ENCODE measurements around the gene RP9.

The RP9 gene, protein sequence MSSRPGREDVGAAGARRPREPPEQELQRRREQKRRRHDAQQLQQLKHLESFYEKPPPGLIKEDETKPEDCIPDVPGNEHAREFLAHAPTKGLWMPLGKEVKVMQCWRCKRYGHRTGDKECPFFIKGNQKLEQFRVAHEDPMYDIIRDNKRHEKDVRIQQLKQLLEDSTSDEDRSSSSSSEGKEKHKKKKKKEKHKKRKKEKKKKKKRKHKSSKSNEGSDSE

DNA sequence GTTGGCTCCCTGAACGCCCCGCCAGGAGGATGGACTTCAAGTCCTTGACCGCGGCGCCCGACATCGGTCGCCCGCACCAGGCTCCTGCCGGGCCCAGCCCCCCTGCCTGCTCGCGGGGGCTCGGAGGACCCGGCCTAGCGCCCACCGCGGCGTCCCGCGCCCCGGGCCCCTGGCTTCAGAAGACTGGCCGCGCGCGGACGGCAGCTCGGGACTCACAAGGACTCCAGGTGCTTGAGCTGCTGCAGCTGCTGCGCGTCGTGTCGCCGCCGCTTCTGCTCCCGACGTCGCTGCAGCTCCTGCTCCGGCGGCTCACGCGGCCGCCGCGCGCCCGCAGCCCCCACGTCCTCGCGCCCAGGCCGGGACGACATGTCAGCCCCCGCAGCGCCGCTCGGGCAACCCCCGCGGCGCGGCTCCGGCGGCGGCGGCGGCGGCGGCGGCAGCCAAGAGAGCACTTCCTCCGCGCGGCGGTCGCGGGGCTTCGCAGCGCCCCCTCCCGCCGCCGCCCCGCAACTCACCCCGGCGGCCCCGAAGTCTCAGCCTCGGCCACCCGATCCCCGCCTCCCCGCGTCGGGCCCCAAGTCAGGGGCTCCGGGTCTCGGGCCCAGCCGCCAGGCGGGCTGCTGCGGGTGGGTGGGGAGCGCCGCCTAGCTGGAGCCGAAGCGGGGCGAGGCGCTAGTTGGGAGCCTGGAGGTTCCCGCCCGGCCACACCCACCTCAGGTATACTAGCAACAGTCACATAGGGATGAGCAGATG is at the start of gene RP9:
RP9 (minus strand) TSS at position 400 of the 753 bp plus-strand sequence; CDS start at position 368, 32 bp downstream.
- in situ Hi-C loops (cut with MboI; ENCODE audit: low sequenced_read_pairs): no loop called here

DNA sequence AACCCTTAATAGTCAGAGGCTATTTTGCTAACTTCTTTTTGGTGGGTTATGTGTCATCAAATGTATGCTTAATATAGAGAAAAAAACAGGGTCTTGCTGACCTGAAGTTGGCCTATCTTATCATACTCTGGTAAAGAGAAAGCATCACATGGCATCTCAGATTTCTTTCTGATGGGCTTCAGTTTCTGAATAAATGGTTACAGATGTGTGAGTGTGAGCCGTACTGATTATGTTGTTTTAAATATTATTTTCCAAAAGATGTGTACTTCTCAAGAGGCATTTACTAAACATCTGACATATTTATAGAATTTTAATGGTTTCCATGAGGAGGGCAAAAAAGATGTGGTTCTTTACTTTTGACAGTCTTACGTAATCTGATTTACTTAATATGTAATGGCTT is 48.6 kb upstream of the RP9 start:
- in situ Hi-C loops (cut with MboI; ENCODE audit: low sequenced_read_pairs): no loop called here

DNA sequence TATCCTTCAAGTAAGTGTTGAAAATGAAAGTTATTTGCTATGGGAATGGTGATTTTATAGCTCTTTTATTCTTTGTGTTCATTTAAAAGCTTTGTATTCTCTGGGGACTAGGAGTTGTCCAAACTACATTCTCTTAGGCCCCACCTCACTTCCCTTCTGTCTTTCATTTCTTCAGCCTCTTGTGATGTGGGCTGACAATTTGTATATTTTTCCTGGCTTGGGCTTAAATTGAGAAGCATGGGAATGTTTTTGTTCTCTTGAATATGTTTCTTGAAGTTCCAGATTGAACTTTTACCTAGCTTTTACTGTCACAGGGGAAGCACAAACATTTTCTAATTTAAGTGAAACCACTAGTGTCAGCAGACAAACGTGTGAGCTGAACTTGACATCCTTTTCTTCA is 48.1 kb upstream of the RP9 start:
- in situ Hi-C loops (cut with MboI; ENCODE audit: low sequenced_read_pairs): no loop called here

DNA sequence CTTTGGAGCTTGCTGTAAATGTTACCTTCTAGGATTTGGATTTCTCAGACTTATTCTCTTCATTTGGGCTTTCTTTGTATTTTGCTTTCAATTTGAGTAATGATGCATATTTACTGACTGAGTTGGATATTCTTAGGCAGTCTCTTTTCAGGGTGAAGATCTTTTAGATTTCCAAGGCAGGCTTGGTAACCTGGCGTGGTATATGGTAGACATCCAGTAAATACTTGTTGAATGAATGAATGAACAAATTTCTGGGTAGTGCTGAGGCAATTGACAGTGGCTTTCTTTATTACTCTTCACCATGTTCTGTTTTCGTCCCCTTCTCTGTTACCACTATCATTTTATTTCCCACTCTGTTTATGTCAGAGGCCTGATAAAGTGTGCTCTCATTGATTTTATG is 47.2 kb upstream of the RP9 start:
- in situ Hi-C loops (cut with MboI; ENCODE audit: low sequenced_read_pairs): no loop called here

DNA sequence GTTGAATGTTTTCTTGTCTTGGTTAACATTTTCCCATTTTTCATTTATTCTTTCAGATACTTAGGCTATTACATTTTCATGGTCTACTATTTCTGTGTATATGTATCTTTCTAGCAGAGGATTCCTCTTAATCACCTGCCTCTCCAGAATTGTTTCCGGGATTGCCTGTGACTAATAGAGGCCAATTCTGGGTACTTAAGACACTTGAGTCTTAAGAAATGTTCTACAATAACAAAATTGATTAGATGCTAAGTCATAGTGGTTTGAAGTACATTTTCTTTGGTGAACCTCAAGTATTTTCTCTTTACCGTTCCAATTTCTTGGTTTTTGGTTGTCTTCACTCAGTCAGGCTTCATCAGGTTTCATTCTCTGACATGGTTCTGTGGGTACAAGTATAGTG is 46.6 kb upstream of the RP9 start:
- in situ Hi-C loops (cut with MboI; ENCODE audit: low sequenced_read_pairs): no loop called here

DNA sequence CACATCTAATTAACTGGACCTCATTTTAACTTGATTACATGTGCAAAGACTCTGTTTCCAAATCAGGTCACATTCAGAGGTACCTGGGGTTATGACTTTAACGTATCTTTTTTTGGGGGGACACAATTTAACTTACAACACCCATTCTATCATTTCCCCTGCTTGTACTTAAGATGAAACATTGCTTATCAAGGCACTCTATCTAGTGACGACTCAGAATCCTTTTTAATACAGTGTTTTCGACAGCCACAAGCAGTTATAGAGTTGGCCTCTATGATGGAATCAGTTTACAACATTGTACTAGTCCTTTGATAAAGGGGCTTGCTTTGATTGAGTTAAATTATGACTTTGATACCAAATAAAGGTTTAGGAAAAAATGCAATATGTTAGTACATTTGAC is 42.9 kb upstream of the RP9 start:
- in situ Hi-C loops (cut with MboI; ENCODE audit: low sequenced_read_pairs): no loop called here

DNA sequence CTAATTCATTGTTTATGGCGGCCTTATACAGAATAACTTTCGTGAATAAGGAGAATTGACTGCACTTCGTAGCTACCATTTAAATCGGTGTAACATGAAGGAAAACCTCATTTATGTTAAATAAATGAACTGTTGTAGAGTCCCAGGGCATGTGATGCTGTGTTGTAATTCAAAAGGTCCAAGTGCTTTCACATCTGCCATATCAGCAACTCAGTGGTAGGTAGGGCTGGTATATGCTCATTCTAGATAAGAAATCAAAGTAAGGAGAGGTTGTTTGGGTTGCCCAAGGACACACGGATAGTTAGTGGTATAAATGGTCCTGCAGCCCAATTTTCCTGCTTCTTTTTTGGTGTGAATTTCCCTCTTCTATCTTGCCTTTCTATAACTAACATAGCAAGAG is 36.0 kb upstream of the RP9 start:
- in situ Hi-C loops (cut with MboI; ENCODE audit: low sequenced_read_pairs): no loop called here

DNA sequence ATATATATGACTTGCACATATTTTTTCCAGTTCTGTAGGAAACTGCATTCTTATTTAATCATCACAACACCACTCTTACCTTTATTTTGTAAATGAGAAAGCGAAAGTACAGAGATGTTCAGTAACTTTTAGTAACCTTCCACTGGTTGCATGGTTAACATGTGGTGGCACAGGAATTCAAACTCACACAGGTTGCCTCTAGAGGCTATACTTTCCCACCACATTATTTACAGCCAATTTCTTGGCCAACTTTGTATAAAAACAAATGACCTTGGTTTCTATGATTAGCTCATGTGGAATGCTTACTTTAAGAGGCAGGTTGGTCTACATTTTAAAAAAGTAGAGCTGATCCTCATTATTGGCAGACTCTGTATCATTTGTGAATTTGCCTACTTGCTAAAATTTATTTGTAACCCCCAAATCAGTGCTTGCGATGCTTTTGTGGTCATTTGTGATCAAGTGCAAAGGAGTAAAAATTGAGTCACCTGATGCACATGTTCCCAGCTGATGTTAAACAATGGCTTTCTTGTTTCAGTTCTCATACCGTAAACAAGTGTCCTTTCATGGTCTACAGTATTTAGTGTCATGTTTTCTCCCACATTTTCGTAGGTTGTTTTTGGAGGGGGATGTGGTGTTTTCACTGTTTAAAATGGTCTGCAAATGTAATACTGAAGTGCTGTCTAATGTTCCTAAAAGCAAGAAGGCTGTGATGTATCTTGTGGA is 35.0 kb upstream of the RP9 start:
- in situ Hi-C loops (cut with MboI; ENCODE audit: low sequenced_read_pairs): no loop called here

DNA sequence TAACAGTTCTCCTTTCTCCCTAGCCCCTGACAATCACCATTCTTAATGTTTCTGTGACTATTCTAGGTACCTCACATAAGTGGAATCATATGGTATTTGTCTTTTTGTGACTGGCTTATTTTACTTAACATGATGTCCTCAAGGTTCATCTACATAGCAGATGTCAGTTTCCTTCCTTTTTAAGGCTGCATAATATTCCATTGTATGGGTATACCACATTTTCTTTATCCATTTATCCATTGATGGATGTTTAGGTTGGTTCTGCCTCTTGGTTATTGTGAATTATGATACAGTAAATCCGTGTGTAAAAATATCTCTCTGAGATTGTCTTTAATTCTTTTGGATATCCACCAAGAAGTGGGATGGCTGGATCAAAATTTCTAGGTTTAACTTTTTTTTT is 33.4 kb upstream of the RP9 start:
- in situ Hi-C loops (cut with MboI; ENCODE audit: low sequenced_read_pairs): no loop called here

DNA sequence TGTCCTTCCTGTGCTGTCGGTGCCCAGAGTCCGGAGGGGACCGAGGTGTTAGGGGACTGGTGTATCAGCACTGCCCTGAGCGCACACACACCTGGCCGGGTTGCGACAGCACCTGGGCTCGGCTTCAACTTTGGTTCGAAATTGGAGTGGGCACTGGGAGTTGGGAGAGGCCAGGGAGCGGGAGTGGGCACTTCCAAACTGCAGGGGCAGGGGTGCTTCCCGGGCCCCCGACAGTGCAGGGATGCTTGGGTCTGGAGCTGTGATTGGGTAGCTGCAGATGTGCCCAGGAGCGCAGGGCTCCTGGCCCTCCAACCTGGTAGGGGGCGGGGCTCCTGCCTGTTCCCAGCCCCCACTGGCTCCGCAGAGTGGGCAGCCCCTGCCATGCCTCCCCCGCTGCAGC is 27.9 kb upstream of the RP9 start:
- in situ Hi-C loops (cut with MboI; ENCODE audit: low sequenced_read_pairs): no loop called here

DNA sequence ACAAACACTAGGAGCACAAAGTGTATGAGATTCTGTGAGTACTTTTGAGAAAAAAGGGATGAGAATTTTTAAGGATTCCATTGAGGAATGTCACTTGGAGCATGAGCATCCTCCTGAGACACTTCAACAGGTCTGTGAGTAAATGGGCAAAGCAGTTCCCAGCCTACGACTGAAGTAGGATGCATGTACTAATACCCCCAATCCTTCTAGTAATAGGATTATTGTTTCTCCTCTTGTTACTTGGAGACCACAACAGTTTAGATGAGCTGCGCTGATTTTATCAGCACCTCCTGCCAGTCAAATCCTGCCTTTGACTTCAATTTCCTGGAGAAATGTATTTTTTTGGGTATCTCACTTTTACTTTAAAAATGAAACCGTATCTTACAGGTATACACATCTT is 21.0 kb upstream of the RP9 start:
- in situ Hi-C loops (cut with MboI; ENCODE audit: low sequenced_read_pairs): no loop called here

DNA sequence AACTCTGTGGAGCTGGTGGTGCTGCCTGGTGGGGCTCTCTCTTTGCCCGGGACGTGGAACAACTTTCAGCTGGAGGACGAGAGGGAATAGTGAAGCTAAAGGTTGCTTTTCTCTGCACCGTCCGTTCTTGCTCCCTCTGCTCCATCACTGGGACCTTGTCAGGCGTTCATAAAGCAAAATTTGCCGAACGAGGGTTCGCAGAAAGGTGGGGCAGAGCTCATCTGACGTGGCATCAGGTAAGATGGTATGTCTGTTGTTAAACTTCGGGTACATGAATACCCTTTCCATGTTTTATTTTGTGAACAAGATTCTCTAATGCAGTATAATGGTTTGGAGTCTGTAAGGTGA is 20.6 kb upstream of the RP9 start:
- in situ Hi-C loops (cut with MboI; ENCODE audit: low sequenced_read_pairs): no loop called here

DNA sequence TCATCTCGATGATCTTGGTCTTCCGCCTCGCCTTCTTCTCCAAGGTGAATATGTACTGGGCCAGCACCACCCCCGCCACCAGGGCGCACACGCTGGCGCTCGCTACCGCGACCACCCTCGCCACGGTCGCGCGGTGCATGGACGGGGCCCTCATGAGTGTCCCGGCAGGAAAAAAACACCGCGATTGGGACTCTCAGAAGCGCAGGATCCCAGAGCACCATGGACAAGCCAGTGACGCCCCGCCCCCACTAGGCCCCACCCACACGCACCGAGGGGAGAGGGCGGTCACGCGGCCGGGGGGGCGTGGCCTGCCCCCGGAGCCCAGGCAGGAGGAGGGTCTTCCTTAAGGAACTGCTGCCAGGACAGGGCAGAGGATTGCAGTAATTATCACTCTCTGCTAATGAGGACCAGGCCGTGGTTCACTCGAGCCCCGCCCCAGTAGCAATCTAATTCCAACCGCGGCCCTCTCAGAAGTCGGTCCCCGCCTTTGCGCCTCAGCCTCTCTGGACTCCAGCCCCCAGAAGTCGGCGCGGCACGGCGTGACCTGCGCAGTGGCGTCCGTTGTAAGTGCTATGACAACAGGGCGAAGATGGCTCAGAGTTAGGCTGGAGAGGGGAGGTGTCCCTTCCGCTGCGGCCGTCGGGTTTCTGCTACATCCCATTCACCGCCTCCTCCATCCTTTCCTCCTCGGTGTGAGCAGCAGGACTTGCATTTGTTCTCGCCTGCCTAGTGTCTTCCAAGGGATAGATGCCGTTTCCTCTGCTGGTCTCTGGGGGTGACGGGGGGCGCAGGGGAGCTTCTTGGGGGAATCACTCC is 20.0 kb upstream of the RP9 start, which contains the start of gene BBS9:
BBS9 (plus strand) TSS at position 575 of the 816 bp plus-strand sequence. CDS start 16,689 bp downstream, outside the sequence.
- in situ Hi-C loops (cut with MboI; ENCODE audit: low sequenced_read_pairs): no loop called here

DNA sequence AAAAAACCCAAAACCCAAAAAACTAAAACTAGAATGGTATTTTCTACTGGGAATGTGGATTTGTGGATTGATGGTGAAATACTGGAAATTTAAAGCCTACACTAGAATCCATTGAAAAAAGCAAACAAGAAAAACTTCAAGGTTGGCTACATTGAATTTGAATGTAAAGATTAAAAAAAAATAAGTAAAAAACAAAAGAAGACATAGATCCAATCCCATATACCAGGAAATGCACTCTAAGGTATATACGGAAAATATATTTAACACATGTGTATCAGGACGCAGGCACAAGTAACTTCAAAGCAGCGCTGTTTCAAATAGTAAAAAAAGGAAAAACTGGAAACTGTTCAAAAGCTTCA is 19.4 kb upstream of the RP9 start:
- in situ Hi-C loops (cut with MboI; ENCODE audit: low sequenced_read_pairs): no loop called here

DNA sequence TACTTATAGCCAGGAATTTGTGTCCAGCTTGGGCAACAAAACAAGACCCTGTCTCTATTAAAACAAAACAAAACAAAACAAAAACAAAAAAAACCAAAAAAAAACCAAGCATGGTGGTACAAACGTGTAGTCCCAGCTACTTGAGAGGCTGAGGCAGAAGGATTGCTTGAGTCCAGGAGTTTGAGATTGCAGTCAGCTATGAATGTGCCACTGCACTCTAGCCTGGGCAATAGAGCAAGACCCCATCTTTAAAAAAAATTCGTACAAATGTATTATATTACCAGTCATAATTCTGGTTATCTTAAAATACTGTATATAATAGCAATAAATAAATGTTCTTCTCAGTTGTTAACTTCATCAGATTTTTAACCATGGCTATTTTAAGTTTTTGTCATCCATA is 17.9 kb upstream of the RP9 start:
- in situ Hi-C loops (cut with MboI; ENCODE audit: low sequenced_read_pairs): no loop called here

DNA sequence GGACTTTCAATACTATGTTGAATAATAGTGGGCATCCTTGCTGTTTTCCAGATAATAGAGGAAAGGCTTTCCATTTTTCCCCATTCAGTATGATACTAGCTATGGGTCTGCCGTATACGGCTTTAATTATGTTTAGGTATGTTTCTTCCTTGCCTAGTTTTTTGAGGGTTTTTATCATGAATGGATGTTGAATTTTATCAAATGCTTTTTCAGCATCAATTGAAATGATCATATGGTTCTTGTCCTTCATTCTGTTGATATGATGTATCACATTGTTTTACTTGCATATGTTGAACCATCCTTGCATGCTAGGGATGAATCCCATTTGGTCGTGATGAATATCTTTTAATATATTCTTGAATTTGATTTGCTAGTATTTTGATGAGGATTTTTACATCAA is 9.2 kb upstream of the RP9 start:
- in situ Hi-C loops (cut with MboI; ENCODE audit: low sequenced_read_pairs): no loop called here

DNA sequence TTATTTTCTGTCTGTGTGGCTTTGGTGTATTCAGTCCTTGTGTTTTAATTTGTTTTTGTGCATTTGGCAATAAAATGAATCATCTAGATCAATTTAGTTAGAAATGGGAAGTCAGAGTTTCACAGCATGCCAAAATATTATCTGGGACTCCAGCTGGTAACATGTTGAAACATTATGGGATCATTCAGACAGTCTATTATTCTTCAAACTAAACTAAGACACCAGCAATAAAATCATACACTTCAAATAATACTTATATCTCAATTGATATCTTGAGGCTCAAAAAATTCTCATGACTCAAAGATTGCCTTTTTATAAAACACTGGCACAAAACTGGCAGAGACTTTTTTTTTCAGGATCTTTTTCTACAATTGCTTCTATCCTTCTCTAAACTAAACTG is 5.8 kb upstream of the RP9 start:
- in situ Hi-C loops (cut with MboI; ENCODE audit: low sequenced_read_pairs): no loop called here

DNA sequence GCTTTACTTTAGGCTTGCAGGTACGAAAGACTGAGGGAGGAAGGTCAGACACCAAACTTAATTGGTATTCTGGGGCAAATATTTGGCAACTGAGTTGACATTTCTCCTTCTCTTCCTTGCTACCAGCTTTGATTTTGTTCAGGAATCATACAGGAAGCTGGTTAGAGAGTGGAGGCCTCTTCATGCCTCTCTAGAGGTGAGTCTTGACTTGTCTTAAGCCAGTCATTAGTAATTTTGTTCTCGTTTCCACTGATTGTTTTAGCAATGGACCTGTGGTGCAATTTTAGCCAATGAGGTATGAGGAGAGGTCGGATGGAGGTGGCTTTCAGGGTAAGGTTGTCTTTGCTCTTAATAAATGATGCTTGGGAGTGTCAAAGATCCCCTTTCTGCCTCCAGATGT is 2.4 kb upstream of the RP9 start:
- in situ Hi-C loops (cut with MboI; ENCODE audit: low sequenced_read_pairs): no loop called here

DNA sequence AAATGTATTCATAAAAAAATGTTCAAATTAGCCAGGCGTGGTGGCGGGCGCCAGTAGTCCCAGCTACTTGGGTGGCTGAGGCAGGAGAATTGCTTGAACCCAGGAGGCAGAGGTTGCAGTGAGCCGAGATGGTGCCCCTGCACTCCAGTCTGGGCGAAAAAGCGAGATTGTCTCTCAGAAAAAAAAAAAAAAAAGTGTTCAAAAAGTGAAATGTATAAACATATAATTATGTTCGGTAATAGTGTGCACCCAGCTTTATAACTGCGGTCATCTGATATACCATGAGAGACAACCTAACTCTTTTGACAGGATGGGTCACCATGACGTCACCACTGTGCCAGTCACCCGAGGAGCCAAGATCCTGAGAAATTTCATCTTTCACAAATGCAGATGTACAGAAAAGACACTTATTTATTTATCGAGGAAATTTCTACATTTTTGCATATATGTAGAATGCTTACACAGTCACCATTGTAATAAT is 594 bp upstream of the RP9 start:
- in situ Hi-C loops (cut with MboI; ENCODE audit: low sequenced_read_pairs): no loop called here

DNA sequence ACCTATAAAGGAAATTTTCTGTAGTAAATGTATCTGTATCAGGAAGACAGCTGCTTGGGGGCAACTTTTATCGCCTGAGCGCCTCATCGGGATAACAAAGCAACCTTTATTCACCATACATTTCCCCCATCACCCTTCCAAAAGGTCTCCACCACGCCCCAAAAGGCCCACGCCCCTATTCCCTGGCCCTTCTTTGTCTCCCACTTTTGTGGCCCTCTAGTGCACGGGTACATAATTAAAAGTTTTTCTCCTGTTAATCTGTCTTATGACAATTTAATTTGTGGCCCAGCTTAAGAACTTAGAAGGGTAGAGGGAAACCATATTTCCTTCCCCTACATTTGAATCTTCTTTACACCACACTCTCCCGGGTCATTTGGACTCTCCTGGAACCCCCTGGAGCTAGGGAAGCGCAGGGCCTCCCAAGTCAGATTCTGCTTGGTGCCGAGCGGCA is 625 bp downstream of the RP9 start:
- in situ Hi-C loops (cut with MboI; ENCODE audit: low sequenced_read_pairs): no loop called here

Measured in hTERT RPE-1 (cell line).